Activated gamma-delta T cell (primary cell): ENCODE results near the gene BCL10.

Experiments
- DNase-seq: peaks from one replicate; lab custom pipeline; 2025; lab: John Stamatoyannopoulos, UW

BCL10 gene

DNA sequence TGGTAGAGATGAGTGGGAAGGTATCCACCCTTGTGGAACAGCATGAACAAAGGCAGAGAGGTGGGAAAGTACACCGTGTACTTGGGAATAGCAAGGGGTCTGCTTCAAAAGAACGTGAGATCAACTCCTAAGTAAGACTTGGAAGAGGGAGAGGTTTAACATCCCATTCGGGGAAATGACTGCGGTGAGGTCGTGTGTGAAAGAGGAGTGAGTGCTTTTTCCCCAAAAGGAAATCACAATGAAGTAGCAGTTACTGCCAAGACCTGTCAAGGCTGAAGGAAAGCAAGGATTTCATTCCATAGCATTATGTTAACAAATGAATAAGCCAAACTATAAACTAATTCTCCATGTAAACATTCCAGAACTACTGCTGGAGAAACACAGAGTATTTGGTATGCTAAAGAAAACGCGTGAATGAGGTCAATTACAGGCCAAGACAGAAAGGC, 55.7 kb downstream of the BCL10 start:
- DNase-seq: no peak

- no peak for DNase-seq
These were observed 56.4 kb downstream of the BCL10 start for GRCh38 chr1:85219853-85220610.

GRCh38 chr1:85216697-85217096, 59.7 kb downstream of the BCL10 start:
- DNase-seq: no peak
